ENCODE results near the gene IREB2.

IREB2 gene

GRCh38 chr15:78406016-78406585, 31.9 kb upstream of the IREB2 start:
- no peak for DNase-seq

- DNase-seq, result no peak
Observed at GRCh38 chr15:78407608-78408354, 30.2 kb upstream of the IREB2 start.

- no peak for DNase-seq
Observed at GRCh38 chr15:78408355-78408640, 29.7 kb upstream of the IREB2 start.

- DNase-seq, result no peak
Observed at GRCh38 chr15:78408961-78409360, 29.1 kb upstream of the IREB2 start.

GRCh38 chr15:78411061-78411460, 27.0 kb upstream of the IREB2 start:
- no peak for DNase-seq

- no peak for DNase-seq
Observed at GRCh38 chr15:78414621-78415250, 23.3 kb upstream of the IREB2 start.

- DNase-seq, result no peak
Observed at GRCh38 chr15:78415284-78415683, 22.7 kb upstream of the IREB2 start.

- no peak for DNase-seq
Observed at GRCh38 chr15:78417754-78418630, 20.0 kb upstream of the IREB2 start.

- no peak for DNase-seq
Observed at GRCh38 chr15:78418686-78419085, 19.3 kb upstream of the IREB2 start.

GRCh38 chr15:78419367-78419766, 18.6 kb upstream of the IREB2 start:
- no peak for DNase-seq

GRCh38 chr15:78420220-78420619, 17.8 kb upstream of the IREB2 start:
- DNase-seq, result no peak

GRCh38 chr15:78420766-78421165, 17.2 kb upstream of the IREB2 start:
- DNase-seq, result no peak

GRCh38 chr15:78421238-78421965, 16.6 kb upstream of the IREB2 start:
- peak; percentile 58 for DNase-seq

GRCh38 chr15:78422571-78423340, 15.3 kb upstream of the IREB2 start:
- peak; percentile 80 for DNase-seq

GRCh38 chr15:78424673-78425072, 13.3 kb upstream of the IREB2 start:
- DNase-seq, result no peak

GRCh38 chr15:78425643-78426042, 12.4 kb upstream of the IREB2 start:
- no peak for DNase-seq

- no peak for DNase-seq
Observed at GRCh38 chr15:78426300-78426699, 11.7 kb upstream of the IREB2 start.

- DNase-seq, result no peak
Observed at GRCh38 chr15:78427953-78428352, 10.1 kb upstream of the IREB2 start.

- DNase-seq, result no peak
Observed at GRCh38 chr15:78429477-78429876, 8.5 kb upstream of the IREB2 start.

- DNase-seq, result no peak
Observed at GRCh38 chr15:78431955-78432354, 6.1 kb upstream of the IREB2 start.

- no peak for DNase-seq
Observed at GRCh38 chr15:78432664-78433063, 5.4 kb upstream of the IREB2 start.

GRCh38 chr15:78434134-78434533, 3.9 kb upstream of the IREB2 start:
- DNase-seq, result no peak
